Esophagus muscularis mucosa (tissue), 4 donors: ENCODE measurements around the gene CCDC51. TPM values are rescaled to one million over a fixed set of nuclear protein-coding genes. Genes with fewer than 3 reads are reported as not detected.

Experiments used
- DNase-seq: peaks from one replicate; pipeline ENCODE4 v3.0.0-alpha.2; 2017; ENCODE audit errors: extremely low spot score
- H3K27ac ChIP-seq, 4 donors: fragments of 200-600 bp; sonication (generic); replicated peaks in 1 of 4; 1 replicate in 3 of 4; 2 replicates in 1 of 4; pipeline ENCODE4 v1.5.1; 2016 to 2019; ENCODE audit warnings: mild to moderate bottlenecking in 1 of 4
- H3K27me3 ChIP-seq, 4 donors: fragments of 200-600 bp; sonication (generic); one replicate each; pipeline versions ENCODE4 v1.5.1 to v1.6.0; 2016 to 2019
- H3K36me3 ChIP-seq, 4 donors: fragments of 200-600 bp; sonication (generic); one replicate each; pipeline ENCODE4 v1.5.1; 2016 to 2019
- H3K4me1 ChIP-seq, 4 donors: fragments of 200-600 bp; sonication (generic); one replicate each; pipeline ENCODE4 v1.5.1; 2016 to 2019
- H3K4me3 ChIP-seq, 4 donors: fragments of 200-600 bp; sonication (generic); 1 replicate in 2 of 4; 2 replicates in 2 of 4; pipeline ENCODE4 v1.5.1; 2016 to 2019; ENCODE audit warnings: mild to moderate bottlenecking in 4 of 4, moderate library complexity in 1 of 4
- H3K9me3 ChIP-seq, 4 donors: fragments of 200-600 bp; sonication (generic); 1 replicate in 3 of 4; 2 replicates in 1 of 4; pipeline ENCODE4 v1.5.1; 2016 to 2019
- CTCF ChIP-seq, 3 experiments: fragments of 200-600 bp in 2 of 3; fragments of 450-650 bp in 1 of 3; sonication (generic) in 2 of 3; IDR thresholded peaks; one replicate each; pipeline ENCODE4 v1.5.1; 2017 to 2019; ENCODE audit warnings: antibody characterized with exemption in 3 of 3, mild to moderate bottlenecking in 2 of 3, moderate library complexity in 1 of 3
- EP300 ChIP-seq: sonication (generic); formaldehyde crosslinking; IDR thresholded peaks from one replicate; pipeline ENCODE4 v1.6.1; 2017; ENCODE audit warnings: antibody characterized with exemption
- POLR2A ChIP-seq: fragments of 450-650 bp; IDR thresholded peaks from one replicate; pipeline ENCODE4 v1.6.1; 2017; ENCODE audit warnings: antibody characterized with exemption, moderate library complexity, mild to moderate bottlenecking, low read depth
- POLR2AphosphoS5 ChIP-seq, 2 donors: sonication (generic); formaldehyde crosslinking; IDR thresholded peaks; one replicate each; pipeline ENCODE4 v1.6.1; 2017; ENCODE audit warnings: antibody characterized with exemption in 2 of 2
- WGBS: methylation state at CpG from one replicate; pipeline ENCODE4 v1.1.5; 2018; 5-methylcytosine and 5-hydroxymethylcytosine counted together
- intact Hi-C: fragments of 100-400 bp; cut with DNase I; formaldehyde crosslinking; loops from one replicate; pipeline ENCODE4 v1.15.1; 2023
- total RNA-seq, 4 donors: library from RNA; depleted of rRNA; stranded (reverse); fragments of >200 nt; gene quantifications; one replicate each; pipeline versions ENCODE4 v1.1.0 to v1.2.1, GENCODE V29; 2016

CCDC51 gene
- total RNA-seq, 4 donors from 2014 or later: 15.6 to 26.6 (median 23.0) TPM

- DNase-seq: no peak
- H3K36me3 ChIP-seq: peaks cover 14 to 56% (median 45%) of the 10 kb centered on the region in 4 donors
- no peaks in the 10 kb centered on the region for H3K9me3 ChIP-seq
- H3K27me3 ChIP-seq: no peaks in the 10 kb centered on the region
- H3K27ac ChIP-seq: peak overlapping the region; percentile 96 to 100 (median 98)
- H3K4me3 ChIP-seq: peak overlapping the region; percentile 56 to 71 (median 58)
- TF ChIP-seq CTCF (IDR thresholded peaks at IDR 0.05) (no peak), POLR2A (no peak), POLR2AphosphoS5 (IDR thresholded peaks at IDR 0.05) (no peak), EP300 (no peak)
- H3K4me1 ChIP-seq: peaks cover 69 to 73% (median 71%) of the 10 kb centered on the region in 4 donors
- WGBS: 29% methylated on average over 14 of the region's 19 CpGs
- intact Hi-C loops: no loop called here
Measured at GRCh38 chr3:48466386-48467109, 26.6 kb upstream of the CCDC51 start.

GRCh38 chr3:48465531-48466378 is 25.8 kb upstream of the CCDC51 start:
- H3K36me3 ChIP-seq: peaks cover 19 to 64% (median 51%) of the 10 kb centered on the region in 4 donors
- TF ChIP-seq EP300 (no peak), POLR2AphosphoS5 (IDR thresholded peaks at IDR 0.05) (peak; percentile 89 to 95), CTCF (IDR thresholded peaks at IDR 0.05) (peak; percentile 81 to 91 (median 90)), POLR2A (peak; percentile 66)
- under 1% methylated on average over 18 of the region's 21 CpGs for WGBS
- H3K4me3 ChIP-seq: peak overlapping the region; percentile 56 to 71 (median 58)
- intact Hi-C loops: loop anchor here (1.0 kb wide), 2 partner anchors 40 to 83 kb away; no protein-coding TSS in a partner anchor
- H3K27ac ChIP-seq: peak overlapping the region; percentile 96 to 100 (median 98)
- H3K4me1 ChIP-seq: peaks cover 62 to 65% (median 63%) of the 10 kb centered on the region in 4 donors
- DNase-seq: peak; percentile 99
- no peaks in the 10 kb centered on the region for H3K9me3 ChIP-seq
- H3K27me3 ChIP-seq: no peaks in the 10 kb centered on the region

- intact Hi-C loops: loop anchor here (1.0 kb wide), 2 partner anchors 40 to 83 kb away; no protein-coding TSS in a partner anchor
- WGBS: 18% methylated on average over 6 of the region's 7 CpGs
- H3K4me3 ChIP-seq: peak overlapping the region in 2 of 4 donors; percentile 56 to 71
- DNase-seq: no peak
- no peak for TF ChIP-seq POLR2A
- TF ChIP-seq CTCF (IDR thresholded peaks at IDR 0.05): no peak
- TF ChIP-seq POLR2AphosphoS5 (IDR thresholded peaks at IDR 0.05): no peak
- no peak for TF ChIP-seq EP300
- H3K27ac ChIP-seq: peak overlapping the region; percentile 96 to 100 (median 98)
- H3K4me1 ChIP-seq: peaks cover 57 to 59% (median 57%) of the 10 kb centered on the region in 4 donors
- no peaks in the 10 kb centered on the region for H3K9me3 ChIP-seq
- peaks cover 23 to 66% (median 55%) of the 10 kb centered on the region in 4 donors for H3K36me3 ChIP-seq
- H3K27me3 ChIP-seq: no peaks in the 10 kb centered on the region
Measured at GRCh38 chr3:48465237-48465530, 25.3 kb upstream of the CCDC51 start.

GRCh38 chr3:48464713-48465221 is 24.8 kb upstream of the CCDC51 start:
- TF ChIP-seq POLR2AphosphoS5 (IDR thresholded peaks at IDR 0.05) (no peak), CTCF (IDR thresholded peaks at IDR 0.05) (no peak), POLR2A (no peak), EP300 (no peak)
- Histone ChIP-seq H3K4me3 (no peak overlapping the region), H3K27me3 (no peaks in the 10 kb centered on the region), H3K27ac (peak overlapping the region; percentile 96 to 100 (median 98)), H3K9me3 (no peaks in the 10 kb centered on the region), H3K4me1 (peaks cover 52 to 55% (median 53%) of the 10 kb centered on the region in 4 donors), H3K36me3 (peaks cover 27 to 66% (median 57%) of the 10 kb centered on the region in 4 donors)
- DNase-seq: no peak
- WGBS: 87% methylated on average over 8 of the region's 17 CpGs
- intact Hi-C loops: loop anchor here (1.0 kb wide), 2 partner anchors 41 to 84 kb away; no protein-coding TSS in a partner anchor
